Lung (tissue), 12 donors: ENCODE data around the gene MCF2L2. TPM values are rescaled to one million over a fixed set of nuclear protein-coding genes. Genes with fewer than 3 reads are reported as not detected.

Experiments used
- ATAC-seq: fragments of 200-7000 bp; cut with Tn5 transposase; one replicate; pipeline ENCODE4 v1.9.1; 2020; ENCODE audit warnings: moderate number of reproducible peaks; ENCODE audit not compliant: insufficient read depth, low FRiP score
- DNase-seq, 3 donors: peaks; one replicate each; pipeline ENCODE4 v3.0.0-alpha.2; 2013 to 2017
- H3K27ac ChIP-seq, 2 donors: one replicate each; pipeline ENCODE4 v1.5.1; 2013; ENCODE audit warnings: mild to moderate bottlenecking in 2 of 2, moderate library complexity in 2 of 2, control low read depth in 1 of 2, inconsistent platforms in 1 of 2, low read depth in 1 of 2, low read length in 1 of 2
- H3K27me3 ChIP-seq, 3 donors: one replicate each; pipeline ENCODE4 v1.5.1; 2013; ENCODE audit warnings: low read length in 2 of 3; ENCODE audit not compliant: control insufficient read depth in 3 of 3, insufficient read depth in 3 of 3
- H3K36me3 ChIP-seq, 4 donors: one replicate each; pipeline ENCODE4 v1.5.1; 2013; ENCODE audit warnings: low read length in 4 of 4, mild to moderate bottlenecking in 1 of 4, moderate library complexity in 1 of 4; ENCODE audit not compliant: control insufficient read depth in 4 of 4, insufficient read depth in 4 of 4
- H3K4me1 ChIP-seq, 5 donors: one replicate each; pipeline ENCODE4 v1.5.1; 2013; ENCODE audit warnings: low read length in 5 of 5, mild to moderate bottlenecking in 2 of 5, moderate library complexity in 1 of 5; ENCODE audit not compliant: control insufficient read depth in 5 of 5, insufficient read depth in 5 of 5
- H3K4me3 ChIP-seq: one replicate; pipeline ENCODE4 v1.5.1; 2013; ENCODE audit warnings: mild to moderate bottlenecking, control low read depth, moderate library complexity
- H3K9ac ChIP-seq, 2 donors: one replicate each; pipeline ENCODE4 v1.5.1; 2013; ENCODE audit warnings: low read length in 2 of 2, control low read depth in 1 of 2; ENCODE audit not compliant: insufficient read depth in 1 of 2
- H3K9me3 ChIP-seq, 4 donors: one replicate each; pipeline ENCODE4 v1.5.1; 2013; ENCODE audit warnings: low read length in 3 of 4, mild to moderate bottlenecking in 1 of 4, moderate library complexity in 1 of 4; ENCODE audit not compliant: control insufficient read depth in 4 of 4, insufficient read depth in 3 of 4
- WGBS, 2 donors: extraction: QIAGEN DNeasy Blood & Tissue Kit; methylation state at CpG; one replicate each; pipeline ENCODE4 v1.1.7; 2013; 5-methylcytosine and 5-hydroxymethylcytosine counted together
- polyA plus RNA-seq, 2 donors: library from polyadenylated mRNA; stranded (reverse); fragments of 200-250 nt; gene quantifications; one replicate each; pipeline ENCODE4 v1.2.1, GENCODE V29; 2013
- total RNA-seq, 2 donors: library from RNA; depleted of rRNA in 1 of 2; stranded (reverse); fragments of >200 nt in 1 of 2; gene quantifications; one replicate each; pipeline ENCODE4 v1.2.1, GENCODE V29; 2014 to 2021
- TF ChIP-seq, protein P1 (sequence below): IDR thresholded peaks from 2 replicates; pipeline ENCODE4 v1.5.1; 2012; ENCODE audit warnings: mild to moderate bottlenecking; ENCODE audit errors: control extremely low read depth, extremely low read depth
- donor health status: control.
- donor health status: control.
- donor health status: Bipolar disorder and iron deficiency.
- donor health status: healthy.
- donor health status: DM: yes; HTN: yes; CAD: no.

Gene MCF2L2
- total and polyA plus RNA-seq, 4 donors = 0.26 to 1.7 (median 1.0) TPM

DNA sequence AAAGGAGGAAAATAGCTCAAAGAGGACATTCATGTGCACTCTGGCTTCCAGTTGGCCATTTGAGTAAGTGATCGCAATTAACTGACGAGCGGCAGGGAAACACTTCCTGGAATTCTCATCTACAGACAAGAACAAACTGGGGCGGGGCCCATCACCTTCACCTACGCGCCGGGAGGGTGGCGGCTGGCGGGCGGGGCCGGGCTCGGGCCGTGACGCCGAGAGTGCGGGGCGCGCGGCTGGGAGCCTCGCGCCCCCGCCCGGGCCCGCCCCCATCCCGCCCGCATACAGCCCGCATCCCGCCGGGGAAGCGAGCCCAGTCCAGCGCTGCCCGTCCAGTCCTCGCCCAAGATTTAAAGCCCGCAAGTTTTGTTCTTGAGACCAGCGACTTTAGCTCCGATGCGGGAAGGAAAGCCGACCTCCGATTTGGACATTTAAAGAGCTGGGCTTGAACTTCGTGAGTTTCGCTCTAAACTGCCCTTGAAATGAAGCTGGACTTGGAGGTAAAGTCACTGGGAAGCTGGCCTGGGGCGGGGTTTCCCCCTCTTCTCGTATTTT is 175.4 kb downstream of the MCF2L2 start, which contains the start of gene B3GNT5:
B3GNT5 (plus strand) TSS at position 281 of the 555 bp plus-strand sequence. CDS start 16,546 bp downstream, outside the sequence.
- peaks cover 0 to 12% (median 0%) of the 10 kb centered on the region in 5 donors for H3K4me1 ChIP-seq
- TF ChIP-seq, protein P1, sequence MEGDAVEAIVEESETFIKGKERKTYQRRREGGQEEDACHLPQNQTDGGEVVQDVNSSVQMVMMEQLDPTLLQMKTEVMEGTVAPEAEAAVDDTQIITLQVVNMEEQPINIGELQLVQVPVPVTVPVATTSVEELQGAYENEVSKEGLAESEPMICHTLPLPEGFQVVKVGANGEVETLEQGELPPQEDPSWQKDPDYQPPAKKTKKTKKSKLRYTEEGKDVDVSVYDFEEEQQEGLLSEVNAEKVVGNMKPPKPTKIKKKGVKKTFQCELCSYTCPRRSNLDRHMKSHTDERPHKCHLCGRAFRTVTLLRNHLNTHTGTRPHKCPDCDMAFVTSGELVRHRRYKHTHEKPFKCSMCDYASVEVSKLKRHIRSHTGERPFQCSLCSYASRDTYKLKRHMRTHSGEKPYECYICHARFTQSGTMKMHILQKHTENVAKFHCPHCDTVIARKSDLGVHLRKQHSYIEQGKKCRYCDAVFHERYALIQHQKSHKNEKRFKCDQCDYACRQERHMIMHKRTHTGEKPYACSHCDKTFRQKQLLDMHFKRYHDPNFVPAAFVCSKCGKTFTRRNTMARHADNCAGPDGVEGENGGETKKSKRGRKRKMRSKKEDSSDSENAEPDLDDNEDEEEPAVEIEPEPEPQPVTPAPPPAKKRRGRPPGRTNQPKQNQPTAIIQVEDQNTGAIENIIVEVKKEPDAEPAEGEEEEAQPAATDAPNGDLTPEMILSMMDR = no peak
- DNase-seq (peak in 2 of 3 donors; percentile 41 to 47), ATAC-seq (peak; percentile 56)
- H3K9me3 ChIP-seq = peaks cover 0 to 4% (median 0%) of the 10 kb centered on the region in 4 donors
- 1% methylated on average over 33 to 43 of the region's 43 CpGs for WGBS, 2 donors
- peak within 1 kb of the TSS; percentile 81 for H3K4me3 ChIP-seq
- H3K27me3 ChIP-seq = no peaks in the 10 kb centered on the region
- peaks cover 0 to 5% (median 0%) of the 10 kb centered on the region in 4 donors for H3K36me3 ChIP-seq
- H3K9ac ChIP-seq = peak within 1 kb of the TSS; percentile 86 to 94
- peak within 1 kb of the TSS; percentile 93 to 97 for H3K27ac ChIP-seq

DNA sequence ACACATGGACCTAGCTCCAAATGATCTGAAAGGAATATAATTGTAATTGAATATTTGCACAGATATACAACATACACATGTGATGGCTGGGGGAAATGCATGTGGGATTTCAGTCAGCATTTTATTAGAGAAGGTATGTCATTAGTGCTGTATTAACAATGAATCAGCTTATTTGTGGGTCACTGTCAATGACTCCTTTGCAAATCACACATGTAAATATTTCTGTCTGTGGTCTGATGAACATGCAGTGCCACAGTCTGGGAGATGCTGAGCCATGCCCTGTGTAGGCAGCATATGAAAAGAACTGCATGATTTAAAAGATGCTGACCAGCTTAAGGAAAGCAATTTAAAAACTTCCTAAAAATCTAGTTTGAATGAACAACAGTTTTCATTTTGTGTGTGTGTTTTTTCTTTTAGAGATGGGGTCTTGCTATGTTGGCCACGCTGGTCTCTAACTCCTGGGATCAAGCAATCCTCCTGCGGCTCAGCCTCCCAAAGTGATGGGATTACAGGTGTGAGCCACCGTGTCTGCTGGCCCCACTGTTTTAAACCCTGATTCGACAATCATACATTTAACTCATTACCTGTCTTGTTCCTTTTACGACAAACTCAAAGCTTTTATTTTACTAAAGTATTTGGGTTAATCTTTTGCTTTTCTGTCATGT is 176.2 kb downstream of the MCF2L2 start:
- ATAC-seq = no peak
- TF ChIP-seq, protein P1 = no peak
- peaks cover 0 to 5% (median 0%) of the 10 kb centered on the region in 4 donors for H3K36me3 ChIP-seq
- peaks cover 0 to 4% (median 0%) of the 10 kb centered on the region in 4 donors for H3K9me3 ChIP-seq
- H3K9ac ChIP-seq = peak overlapping the region in 1 of 2 donors; percentile 86
- 95% methylated on average over 5 of the region's 5 CpGs for WGBS, 2 donors
- peaks cover 0 to 12% (median 0%) of the 10 kb centered on the region in 5 donors for H3K4me1 ChIP-seq
- DNase-seq = no peak
- no peak overlapping the region for H3K4me3 ChIP-seq
- no peaks in the 10 kb centered on the region for H3K27me3 ChIP-seq
- peak overlapping the region in 1 of 2 donors; percentile 37 for H3K27ac ChIP-seq

DNA sequence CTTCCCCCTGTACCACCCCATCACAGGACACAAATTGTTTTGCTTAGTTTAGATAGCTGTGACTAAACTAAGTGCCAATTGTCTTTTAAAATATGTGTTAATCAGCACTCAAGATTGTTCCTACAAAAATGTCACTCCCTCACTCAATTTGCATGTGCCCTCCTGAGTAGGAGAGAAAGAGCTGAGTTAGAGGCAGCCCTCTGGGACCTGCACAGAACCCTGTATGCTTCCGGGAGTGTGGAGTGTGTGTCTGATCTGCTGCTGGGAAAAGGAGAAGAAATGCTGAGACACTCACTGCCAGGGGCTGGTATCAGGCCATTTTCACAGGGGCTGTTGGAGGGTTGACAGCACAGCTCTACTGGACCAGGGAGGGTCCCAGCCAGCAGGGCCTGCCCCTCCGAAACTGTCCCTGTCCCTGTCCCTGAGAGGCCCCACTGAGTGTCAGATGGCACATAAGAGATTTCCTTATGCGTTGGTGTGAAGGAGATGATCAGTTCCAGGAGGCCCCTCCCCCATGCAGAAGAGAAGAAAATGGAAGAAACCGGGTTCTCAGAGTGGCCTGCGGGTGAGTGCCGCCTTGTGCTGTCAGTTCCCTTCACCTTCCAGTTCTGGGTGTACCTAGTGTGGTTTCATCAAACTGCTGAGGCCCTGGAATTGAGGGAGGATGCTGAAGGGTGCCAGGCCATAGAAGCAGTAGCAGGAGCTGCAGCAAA is 179.3 kb downstream of the MCF2L2 start:
- DNase-seq = no peak
- Histone ChIP-seq H3K4me1 (peaks cover 0 to 6% (median 2%) of the 10 kb centered on the region in 5 donors), H3K9me3 (peaks cover 0 to 4% (median 0%) of the 10 kb centered on the region in 4 donors), H3K4me3 (no peak overlapping the region), H3K36me3 (peaks cover 0 to 5% (median 0%) of the 10 kb centered on the region in 4 donors), H3K27me3 (no peaks in the 10 kb centered on the region), H3K9ac (no peak overlapping the region), H3K27ac (peak overlapping the region in 1 of 2 donors; percentile 69)
- TF ChIP-seq, protein P1 = no peak
- ATAC-seq = no peak
- WGBS, 2 donors = 67 to 72% methylated on average over 6 of the region's 6 CpGs
